Activated CD4-positive, alpha-beta T cell treated with anti-CD3 and anti-CD28 coated beads for 24 hours (primary cell): ENCODE results near the gene C10orf90.
"Not testable (repeated sequence)": the region's sequence is repeated elsewhere in the genome, so short reads cannot be mapped to it uniquely, and the experiment has no call there.

Source experiments
- DNase-seq, 2 donors: peaks; one replicate each; pipeline ENCODE4 v3.0.0-alpha.2; 2020; ENCODE audit warnings: low read depth in 2 of 2

The C10orf90 gene

GRCh38 chr10:126391192-126391885 is 279.2 kb downstream of the C10orf90 start:
- no peak for DNase-seq

GRCh38 chr10:126390324-126390723 is 280.2 kb downstream of the C10orf90 start:
- no peak for DNase-seq

GRCh38 chr10:126387931-126388911 is 282.3 kb downstream of the C10orf90 start, which contains the start of gene ADAM12:
Gene ADAM12 (minus strand): TSS chr10:126388477. CDS start chr10:126388145, 332 bp downstream.
- no peak for DNase-seq

- peak in 1 of 2 donors; percentile 31 for DNase-seq
Observed at GRCh38 chr10:126387041-126387921, 283.2 kb downstream of the C10orf90 start.

GRCh38 chr10:126384269-126384873 is 286.1 kb downstream of the C10orf90 start:
- no peak for DNase-seq

GRCh38 chr10:126380352-126381076 is 290.0 kb downstream of the C10orf90 start:
- DNase-seq, result no peak

- not testable (repeated sequence) for DNase-seq
Observed at GRCh38 chr10:126379166-126379565, 291.3 kb downstream of the C10orf90 start.

- no peak for DNase-seq
Observed at GRCh38 chr10:126376956-126377355, 293.5 kb downstream of the C10orf90 start.

- DNase-seq, result no peak
Observed at GRCh38 chr10:126375926-126376554, 294.5 kb downstream of the C10orf90 start.

- no peak for DNase-seq
Observed at GRCh38 chr10:126375299-126375698, 295.2 kb downstream of the C10orf90 start.
